ENCODE measurements around the gene ANKRD9. TPM values are rescaled to one million over a fixed set of nuclear protein-coding genes. Genes with fewer than 3 reads are reported as not detected.

ANKRD9 gene, protein sequence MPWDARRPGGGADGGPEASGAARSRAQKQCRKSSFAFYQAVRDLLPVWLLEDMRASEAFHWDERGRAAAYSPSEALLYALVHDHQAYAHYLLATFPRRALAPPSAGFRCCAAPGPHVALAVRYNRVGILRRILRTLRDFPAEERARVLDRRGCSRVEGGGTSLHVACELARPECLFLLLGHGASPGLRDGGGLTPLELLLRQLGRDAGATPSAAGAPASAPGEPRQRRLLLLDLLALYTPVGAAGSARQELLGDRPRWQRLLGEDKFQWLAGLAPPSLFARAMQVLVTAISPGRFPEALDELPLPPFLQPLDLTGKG
- total RNA-seq = 14.5 and 16.3 TPM in 2 replicates

DNA sequence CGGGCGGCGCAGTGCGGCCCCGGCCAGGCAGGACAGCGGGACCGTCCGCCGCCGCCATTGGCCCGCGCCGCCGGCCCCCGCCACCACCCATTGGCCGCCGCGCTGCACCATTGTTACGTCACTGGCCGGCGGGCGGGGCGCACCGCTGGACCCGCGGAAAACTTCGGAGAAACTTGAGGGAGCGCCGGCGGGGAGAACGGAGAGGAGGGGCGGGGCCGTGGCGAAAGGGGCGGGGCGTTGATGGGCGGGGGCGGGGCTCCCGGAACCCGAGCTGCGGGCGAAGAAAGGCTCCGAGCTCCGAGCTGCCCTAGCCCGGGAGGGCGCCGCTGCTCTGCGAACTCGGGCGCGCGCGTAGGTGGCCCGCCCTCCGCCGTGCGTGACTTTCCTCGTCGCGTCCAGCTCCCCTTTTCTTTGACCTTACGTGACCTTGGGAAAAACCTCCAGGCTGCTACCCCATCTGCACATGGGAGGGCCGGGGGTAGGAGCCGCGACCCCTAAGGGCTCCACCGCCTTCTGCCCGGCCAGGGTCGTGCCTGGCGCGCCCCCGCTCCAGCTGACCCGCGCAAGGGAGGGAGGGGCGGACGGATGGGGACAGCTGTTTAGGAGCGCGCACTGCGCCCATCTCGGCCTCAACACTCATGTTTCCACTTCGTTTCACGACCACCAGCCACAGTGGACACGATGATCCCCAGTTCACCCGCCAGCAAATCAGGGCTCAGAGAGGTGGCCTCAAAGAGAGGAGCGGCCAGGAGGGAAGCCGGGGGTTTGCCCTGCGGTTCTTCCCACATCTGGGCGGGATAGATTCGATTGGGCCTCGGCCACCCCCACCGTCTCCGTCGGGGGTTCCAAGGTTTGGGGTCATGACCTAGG lies at the start of gene ANKRD9:
TSS of gene ANKRD9 (minus strand) at position 31 of the 870 bp plus-strand sequence. CDS start 1,887 bp downstream, outside the sequence.

Small RNAs within 50 kb of the gene (small RNA-seq; reads per million reads assigned to genes)
- gene MIR4309 = not detected

Other genes with a start within 250 kb of the ANKRD9 start
- gene MOK, start 204.6 kb downstream of the ANKRD9 start, total RNA-seq = 4.6 and 5.4 TPM in 2 replicates
- gene ZNF839, start 190.0 kb downstream of the ANKRD9 start, total RNA-seq = 8.0 and 9.5 TPM in 2 replicates
- 45.4 and 57.2 TPM in 2 replicates for gene CINP, start 146.9 kb downstream of the ANKRD9 start, total RNA-seq
- 14.4 and 19.0 TPM in 2 replicates for gene TECPR2, start 146.8 kb downstream of the ANKRD9 start, total RNA-seq
- 17.3 and 20.8 TPM in 2 replicates for gene RCOR1, start 82.9 kb upstream of the ANKRD9 start, total RNA-seq